NCI-H2029 treated with DMSO at 0.1 percent for 48 hours (cell line): Measurements from ENCODE around the gene MOB2.

Source experiments
- DNase-seq: peaks from one replicate; lab custom pipeline; 2025; lab: John Stamatoyannopoulos, UW

The MOB2 gene

GRCh38 chr11:1504138-1504537 is 17.6 kb upstream of the MOB2 start:
- no peak for DNase-seq

DNA sequence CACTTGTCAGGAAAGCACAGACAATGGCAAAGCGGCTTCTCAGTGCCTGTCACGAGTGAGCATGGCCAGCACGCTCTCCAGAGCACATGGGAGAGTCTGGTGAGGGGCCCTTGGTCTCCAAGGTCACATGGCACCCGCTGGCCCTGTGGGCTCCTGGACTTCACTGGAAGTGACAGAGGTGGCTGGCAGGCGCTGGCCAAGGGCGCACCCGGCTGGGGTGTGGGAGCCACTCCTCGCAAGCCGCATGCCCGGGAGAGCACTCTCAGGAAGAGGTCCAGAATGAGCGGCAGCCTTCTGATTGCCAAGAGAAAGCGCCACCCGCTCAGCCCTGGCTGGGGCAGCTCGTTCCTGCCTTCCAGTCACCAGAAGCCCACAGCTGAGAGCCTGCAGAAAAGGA is 17.1 kb upstream of the MOB2 start:
- DNase-seq, result no peak

- DNase-seq, result no peak
Observed at GRCh38 chr11:1502954-1503707, 16.6 kb upstream of the MOB2 start.

DNA sequence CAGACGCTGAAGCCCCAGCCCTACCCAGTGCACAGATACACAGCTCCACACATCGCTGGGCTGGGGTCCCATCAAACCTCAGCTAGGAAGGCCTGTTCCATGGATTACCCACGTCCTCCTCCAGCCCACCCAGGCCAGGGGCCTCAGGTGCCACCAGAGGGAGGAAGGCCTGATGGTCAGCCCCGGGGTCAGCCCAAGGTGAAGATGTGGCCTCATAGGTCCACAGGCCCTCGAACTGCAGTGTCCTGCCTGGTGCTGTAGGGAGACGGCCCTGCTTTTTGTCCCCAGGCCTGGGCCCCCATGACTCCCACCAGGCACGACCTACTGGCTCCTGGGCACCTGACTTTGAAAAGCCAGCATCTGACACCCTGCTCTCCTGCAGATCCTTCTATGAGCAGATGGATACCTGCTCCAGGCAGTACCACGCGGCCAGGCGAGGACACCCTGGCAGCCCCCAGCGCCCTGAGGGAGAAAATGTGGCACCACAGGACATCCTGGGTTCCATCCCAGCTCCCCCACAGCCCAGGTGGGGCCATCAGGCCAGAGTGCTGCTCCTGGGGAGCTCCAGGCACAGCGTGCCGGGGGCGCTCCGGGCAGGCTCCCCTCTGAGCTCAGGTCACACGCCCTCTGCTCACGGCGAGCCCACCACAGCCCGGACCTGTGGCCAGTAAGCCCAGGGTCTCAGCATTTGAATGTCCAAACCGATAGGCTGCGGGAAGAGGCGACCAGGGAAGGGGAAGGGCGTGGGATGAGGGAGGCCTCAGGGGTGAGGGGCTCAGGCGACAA is 15.8 kb upstream of the MOB2 start:
- DNase-seq, result no peak

GRCh38 chr11:1501421-1502167 is 15.0 kb upstream of the MOB2 start:
- DNase-seq, result no peak

DNA sequence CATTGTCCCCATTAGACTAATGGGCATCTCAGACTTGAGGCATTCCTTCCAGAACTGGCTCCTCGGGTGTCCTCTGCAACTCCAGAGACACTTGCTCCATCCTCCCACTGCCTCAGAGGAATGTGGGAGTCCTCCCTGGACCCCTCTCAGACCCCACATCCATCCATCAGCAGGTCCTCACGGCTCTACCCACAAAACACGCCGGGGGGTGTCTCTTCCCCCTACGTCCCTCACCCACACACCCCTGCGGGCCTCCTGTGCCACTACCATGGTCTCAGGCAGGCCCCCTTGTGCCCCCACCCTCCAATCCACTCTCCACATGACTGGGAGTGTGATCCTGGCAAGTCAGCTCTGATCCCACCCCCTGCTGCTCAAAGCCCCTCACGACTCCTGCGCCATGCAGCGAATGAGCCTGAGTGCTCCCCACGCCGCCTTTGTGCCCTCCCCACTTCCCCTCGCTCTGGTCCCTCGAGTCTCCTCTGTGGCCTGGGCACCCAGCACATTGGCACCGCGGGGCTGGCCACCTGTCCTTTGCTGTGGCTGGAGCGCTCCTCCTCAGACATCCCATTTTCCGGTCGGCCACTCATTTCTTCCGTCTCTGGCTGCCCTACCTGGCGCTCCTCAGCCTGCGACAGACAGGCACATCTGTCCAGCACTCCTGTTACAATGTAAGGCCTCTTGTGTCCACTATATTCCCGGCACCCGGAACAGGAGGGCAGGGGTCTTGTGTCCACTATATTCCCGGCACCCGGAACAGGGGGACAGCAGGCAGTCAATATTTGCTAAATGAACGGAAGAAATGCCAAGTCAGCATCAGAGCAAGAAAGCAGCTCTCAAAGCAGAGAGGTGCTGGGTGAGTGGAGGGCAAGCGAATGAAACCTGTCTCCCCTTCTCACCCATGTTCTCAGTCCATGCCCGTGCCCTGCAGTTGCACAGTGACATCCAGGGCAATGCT is 14.2 kb upstream of the MOB2 start:
- DNase-seq, result no peak

GRCh38 chr11:1499899-1500298 is 13.3 kb upstream of the MOB2 start:
- DNase-seq, result no peak

GRCh38 chr11:1499261-1499890 is 12.8 kb upstream of the MOB2 start:
- DNase-seq, result no peak

GRCh38 chr11:1498262-1498661 is 11.7 kb upstream of the MOB2 start:
- no peak for DNase-seq

GRCh38 chr11:1497600-1497999 is 11.0 kb upstream of the MOB2 start:
- DNase-seq, result no peak

- DNase-seq, result no peak
Observed at GRCh38 chr11:1496761-1497095, 10.1 kb upstream of the MOB2 start.

- DNase-seq, result no peak
Observed at GRCh38 chr11:1496091-1496760, 9.6 kb upstream of the MOB2 start.

DNA sequence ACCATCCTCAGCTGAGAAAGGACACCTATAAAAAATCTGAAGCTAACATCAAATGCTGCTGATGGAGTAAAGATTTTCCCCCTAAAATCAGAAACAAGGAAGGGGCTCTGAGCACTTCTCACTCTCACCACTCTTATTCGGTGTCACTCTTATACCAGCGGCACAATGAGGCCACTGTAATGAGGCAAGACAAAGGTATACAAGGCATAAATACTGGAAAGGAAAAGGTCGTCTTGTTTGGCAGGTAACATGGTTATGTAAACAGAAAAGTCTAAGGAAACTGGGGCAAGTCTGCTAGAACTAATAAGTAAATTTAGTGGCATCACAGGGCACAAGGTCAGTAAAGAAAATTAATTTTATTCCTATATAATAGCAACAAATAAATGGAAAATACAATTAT is 8.1 kb upstream of the MOB2 start:
- no peak for DNase-seq

DNA sequence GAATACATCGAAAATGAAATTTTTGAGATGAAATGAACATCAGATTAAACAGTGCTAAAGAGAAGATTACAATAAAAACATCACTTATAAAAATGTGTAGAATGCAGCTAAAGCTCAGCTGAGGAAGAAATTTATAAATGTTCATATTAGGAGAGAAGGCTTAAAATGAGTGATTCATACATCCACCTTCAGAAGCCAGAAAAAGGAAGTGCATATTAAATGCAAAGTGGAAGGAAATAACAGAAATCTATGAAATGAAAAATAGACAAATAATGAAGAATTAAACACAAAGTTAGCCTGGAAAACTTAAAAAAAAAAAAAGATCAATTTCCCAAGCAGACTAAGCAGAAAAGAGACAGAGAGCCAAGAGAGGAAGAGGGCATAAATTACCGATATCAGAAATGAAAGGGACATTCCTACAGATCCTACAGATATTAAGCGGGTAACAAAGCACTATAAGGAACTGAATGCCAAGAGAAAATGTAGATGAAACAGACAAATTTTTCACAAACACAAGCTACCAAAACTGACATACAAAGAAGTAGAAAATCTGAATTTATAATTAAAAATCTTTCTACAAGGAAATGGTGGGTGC is 7.2 kb upstream of the MOB2 start:
- no peak for DNase-seq

GRCh38 chr11:1491379-1491778 is 4.8 kb upstream of the MOB2 start:
- DNase-seq, result no peak

DNA sequence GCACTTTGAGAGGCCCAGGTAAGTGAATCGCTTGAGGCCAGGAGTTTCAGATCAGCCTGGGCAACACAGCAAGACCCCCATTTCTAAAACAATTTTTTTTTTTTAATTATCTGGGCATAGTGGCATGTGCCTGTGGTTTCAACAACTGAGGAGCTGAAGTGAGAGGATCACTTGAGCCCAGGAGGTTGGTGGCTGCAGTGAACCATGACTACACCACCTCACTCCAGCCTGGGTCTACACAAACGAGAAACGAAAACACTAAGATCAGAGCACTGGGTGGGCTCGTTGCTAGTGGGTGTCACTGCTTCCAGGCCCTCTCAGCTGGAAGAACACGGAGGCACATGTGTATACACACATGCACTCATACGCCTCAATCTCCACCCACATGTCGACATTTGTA is 4.1 kb upstream of the MOB2 start:
- no peak for DNase-seq

GRCh38 chr11:1488575-1489180 is 2.1 kb upstream of the MOB2 start:
- no peak for DNase-seq

- no peak for DNase-seq
Observed at GRCh38 chr11:1487851-1488574, 1.4 kb upstream of the MOB2 start.
